HG03103 (cell line): ENCODE results near the gene FAIM2.

Source experiments
- ATAC-seq: cut with Tn5 transposase; IDR thresholded peaks from one replicate; pipeline ENCODE4 v1.9.1; 2021; ENCODE audit warnings: low read depth; ENCODE audit not compliant: unreplicated experiment

FAIM2 gene

GRCh38 chr12:49900371-49900770, 3.3 kb downstream of the FAIM2 start:
- no peak for ATAC-seq

- no peak for ATAC-seq
These were observed 3.8 kb downstream of the FAIM2 start for GRCh38 chr12:49899921-49900320.

GRCh38 chr12:49899286-49899843, 4.3 kb downstream of the FAIM2 start:
- ATAC-seq, result no peak

- ATAC-seq, result no peak
These were observed 6.4 kb downstream of the FAIM2 start for GRCh38 chr12:49897276-49897675.

GRCh38 chr12:49895773-49896172, 7.9 kb downstream of the FAIM2 start:
- ATAC-seq, result no peak

GRCh38 chr12:49894751-49895148, 8.9 kb downstream of the FAIM2 start:
- no peak for ATAC-seq

GRCh38 chr12:49893753-49894750, 9.6 kb downstream of the FAIM2 start:
- ATAC-seq, result no peak

- ATAC-seq, result no peak
These were observed 10.9 kb downstream of the FAIM2 start for GRCh38 chr12:49892732-49893317.

- no peak for ATAC-seq
These were observed 11.5 kb downstream of the FAIM2 start for GRCh38 chr12:49892084-49892731.

- ATAC-seq, result no peak
These were observed 12.2 kb downstream of the FAIM2 start for GRCh38 chr12:49891476-49891875.

- ATAC-seq, result no peak
These were observed 12.7 kb downstream of the FAIM2 start for GRCh38 chr12:49891012-49891411.

GRCh38 chr12:49890096-49890461, 13.6 kb downstream of the FAIM2 start:
- ATAC-seq, result no peak

GRCh38 chr12:49889361-49890095, 14.2 kb downstream of the FAIM2 start:
- no peak for ATAC-seq

GRCh38 chr12:49888461-49889151, 15.1 kb downstream of the FAIM2 start:
- no peak for ATAC-seq

- ATAC-seq, result no peak
These were observed 15.9 kb downstream of the FAIM2 start for GRCh38 chr12:49887536-49888401.

GRCh38 chr12:49887091-49887490, 16.6 kb downstream of the FAIM2 start:
- no peak for ATAC-seq

GRCh38 chr12:49885663-49886461, 17.8 kb downstream of the FAIM2 start:
- ATAC-seq, result no peak

- no peak for ATAC-seq
These were observed 18.6 kb downstream of the FAIM2 start for GRCh38 chr12:49885118-49885517.
